ENCODE data around the gene IFITM5.
"Not testable (repeated sequence)": the region's sequence is repeated elsewhere in the genome, so short reads cannot be mapped to it uniquely, and the experiment has no call there.

Gene IFITM5

GRCh38 chr11:289712-290620 lies 9.4 kb downstream of the IFITM5 start:
- Histone ChIP-seq H3K27me3 (replicated peaks in 2 of 5; ENCODE audit: control insufficient read depth in 4 of 5, insufficient read depth in 5 of 5, low read length in 4 of 5) (peaks cover 0 to 19% (median 13%) of the 10 kb centered on the region in 5 experiments), H3K4me1 (ENCODE audit: control extremely low read depth in 1 of 4, control insufficient read depth in 4 of 4, insufficient read depth in 4 of 4, low read length in 3 of 4) (peaks cover 0 to 23% (median 17%) of the 10 kb centered on the region in 4 experiments), H3K27ac (ENCODE audit: insufficient read depth in 1 of 2, low read depth in 1 of 2, low read length in 2 of 2, poor library complexity in 1 of 2, severe bottlenecking in 2 of 2) (no peak overlapping the region), H3K36me3 (ENCODE audit: control insufficient read depth in 4 of 4, insufficient read depth in 4 of 4, low read length in 3 of 4) (peaks cover 0 to 20% (median 0%) of the 10 kb centered on the region in 4 experiments), H3K9me3 (ENCODE audit: control extremely low read depth in 1 of 5, control insufficient read depth in 4 of 5, insufficient read depth in 2 of 5, low read depth in 1 of 5, low read length in 4 of 5) (no peaks in the 10 kb centered on the region), H3K4me3 (ENCODE audit: control insufficient read depth in 1 of 7, extremely low read depth in 1 of 7, insufficient read depth in 4 of 7, low read depth in 2 of 7, low read length in 6 of 7) (peak overlapping the region in 6 of 7 experiments; percentile 4 to 66 (median 38))
- ChIA-PET POLR2A (interaction anchor here (0.6 kb wide), 1 partner anchor 15 kb away, joined by 4 read pairs; no protein-coding TSS in a partner anchor), CTCF (interaction anchor here (0.8 to 2.8 kb wide), 5 partner anchors 9 to 160 kb away, joined by 3 to 11 read pairs (median 4); partner anchors contain the start of genes IFITM5 and PTDSS2)
- peak in 1 of 3 donors; percentile 45 for DNase-seq
- 40% methylated on average over 41 of the region's 48 CpGs for WGBS (ENCODE audit: insufficient coverage)

GRCh38 chr11:289398-289711 lies 10.0 kb downstream of the IFITM5 start:
- Histone ChIP-seq H3K4me3 (ENCODE audit: control insufficient read depth in 1 of 7, extremely low read depth in 1 of 7, insufficient read depth in 4 of 7, low read depth in 2 of 7, low read length in 6 of 7) (peak overlapping the region in 6 of 7 experiments; percentile 4 to 66 (median 38)), H3K27ac (ENCODE audit: insufficient read depth in 1 of 2, low read depth in 1 of 2, low read length in 2 of 2, poor library complexity in 1 of 2, severe bottlenecking in 2 of 2) (no peak overlapping the region), H3K27me3 (replicated peaks in 2 of 5; ENCODE audit: control insufficient read depth in 4 of 5, insufficient read depth in 5 of 5, low read length in 4 of 5) (peaks cover 0 to 19% (median 13%) of the 10 kb centered on the region in 5 experiments), H3K36me3 (ENCODE audit: control insufficient read depth in 4 of 4, insufficient read depth in 4 of 4, low read length in 3 of 4) (peaks cover 0 to 16% (median 0%) of the 10 kb centered on the region in 4 experiments), H3K9me3 (ENCODE audit: control extremely low read depth in 1 of 5, control insufficient read depth in 4 of 5, insufficient read depth in 2 of 5, low read depth in 1 of 5, low read length in 4 of 5) (no peaks in the 10 kb centered on the region), H3K4me1 (ENCODE audit: control extremely low read depth in 1 of 4, control insufficient read depth in 4 of 4, insufficient read depth in 4 of 4, low read length in 3 of 4) (peaks cover 0 to 23% (median 17%) of the 10 kb centered on the region in 4 experiments)
- DNase-seq, result peak in 1 of 3 donors; percentile 36
- CTCF ChIA-PET, result interaction anchor here (0.8 to 2.8 kb wide), 5 partner anchors 10 to 160 kb away, joined by 3 to 11 read pairs (median 4); partner anchors contain the start of genes IFITM5 and PTDSS2
- POLR2A ChIA-PET, result interaction anchor here (0.6 kb wide), 1 partner anchor 15 kb away, joined by 4 read pairs; no protein-coding TSS in a partner anchor
- 11% methylated on average over 5 of the region's 14 CpGs for WGBS (ENCODE audit: insufficient coverage)

GRCh38 chr11:288478-289397 lies 10.6 kb downstream of the IFITM5 start, which contains the start of gene PGGHG:
TSS of gene PGGHG (plus strand) at chr11:289126. CDS start at chr11:289817, 691 bp downstream.
- POLR2A ChIA-PET, result interaction anchor here (0.6 kb wide), 1 partner anchor 14 kb away, joined by 4 read pairs; no protein-coding TSS in a partner anchor
- Histone ChIP-seq H3K27me3 (replicated peaks in 2 of 5; ENCODE audit: control insufficient read depth in 4 of 5, insufficient read depth in 5 of 5, low read length in 4 of 5) (peaks cover 0 to 22% (median 13%) of the 10 kb centered on the region in 5 experiments), H3K27ac (ENCODE audit: insufficient read depth in 1 of 2, low read depth in 1 of 2, low read length in 2 of 2, poor library complexity in 1 of 2, severe bottlenecking in 2 of 2) (peak within 1 kb of the TSS in 1 of 2 experiments; percentile 43), H3K4me1 (ENCODE audit: control extremely low read depth in 1 of 4, control insufficient read depth in 4 of 4, insufficient read depth in 4 of 4, low read length in 3 of 4) (peaks cover 0 to 23% (median 17%) of the 10 kb centered on the region in 4 experiments), H3K9me3 (ENCODE audit: control extremely low read depth in 1 of 5, control insufficient read depth in 4 of 5, insufficient read depth in 2 of 5, low read depth in 1 of 5, low read length in 4 of 5) (no peaks in the 10 kb centered on the region), H3K36me3 (ENCODE audit: control insufficient read depth in 4 of 4, insufficient read depth in 4 of 4, low read length in 3 of 4) (peaks cover 0 to 11% (median 0%) of the 10 kb centered on the region in 4 experiments), H3K4me3 (ENCODE audit: control insufficient read depth in 1 of 7, extremely low read depth in 1 of 7, insufficient read depth in 4 of 7, low read depth in 2 of 7, low read length in 6 of 7) (peak within 1 kb of the TSS; percentile 40 to 75 (median 65))
- DNase-seq, result peak in 1 of 3 donors; percentile 42
- CTCF ChIA-PET, result interaction anchor here (0.8 to 2.8 kb wide), 5 partner anchors 10 to 161 kb away, joined by 3 to 11 read pairs (median 4); partner anchors contain the start of genes IFITM5 and PTDSS2
- WGBS (ENCODE audit: insufficient coverage), result 0% methylated on average over 60 of the region's 112 CpGs

- Histone ChIP-seq H3K9me3 (ENCODE audit: control extremely low read depth in 1 of 5, control insufficient read depth in 4 of 5, insufficient read depth in 2 of 5, low read depth in 1 of 5, low read length in 4 of 5) (no peaks in the 10 kb centered on the region), H3K4me1 (ENCODE audit: control extremely low read depth in 1 of 4, control insufficient read depth in 4 of 4, insufficient read depth in 4 of 4, low read length in 3 of 4) (peaks cover 0 to 23% (median 17%) of the 10 kb centered on the region in 4 experiments), H3K36me3 (ENCODE audit: control insufficient read depth in 4 of 4, insufficient read depth in 4 of 4, low read length in 3 of 4) (peaks cover 0 to 5% (median 0%) of the 10 kb centered on the region in 4 experiments), H3K4me3 (ENCODE audit: control insufficient read depth in 1 of 7, extremely low read depth in 1 of 7, insufficient read depth in 4 of 7, low read depth in 2 of 7, low read length in 6 of 7) (peak overlapping the region in 6 of 7 experiments; percentile 54 to 75 (median 66)), H3K27me3 (replicated peaks in 2 of 5; ENCODE audit: control insufficient read depth in 4 of 5, insufficient read depth in 5 of 5, low read length in 4 of 5) (peaks cover 0 to 27% (median 13%) of the 10 kb centered on the region in 5 experiments), H3K27ac (ENCODE audit: insufficient read depth in 1 of 2, low read depth in 1 of 2, low read length in 2 of 2, poor library complexity in 1 of 2, severe bottlenecking in 2 of 2) (peak overlapping the region in 1 of 2 experiments; percentile 43)
- no peak for DNase-seq
- ChIA-PET CTCF (interaction anchor here (1.5 to 2.8 kb wide), 2 partner anchors 10 to 18 kb away, joined by 5 to 11 read pairs; partner anchors contain the start of gene NLRP6), POLR2A (no interaction called here)
- WGBS (ENCODE audit: insufficient coverage), result 43% methylated on average over 37 of the region's 41 CpGs
These were observed 11.4 kb downstream of the IFITM5 start for GRCh38 chr11:287821-288477.

DNA sequence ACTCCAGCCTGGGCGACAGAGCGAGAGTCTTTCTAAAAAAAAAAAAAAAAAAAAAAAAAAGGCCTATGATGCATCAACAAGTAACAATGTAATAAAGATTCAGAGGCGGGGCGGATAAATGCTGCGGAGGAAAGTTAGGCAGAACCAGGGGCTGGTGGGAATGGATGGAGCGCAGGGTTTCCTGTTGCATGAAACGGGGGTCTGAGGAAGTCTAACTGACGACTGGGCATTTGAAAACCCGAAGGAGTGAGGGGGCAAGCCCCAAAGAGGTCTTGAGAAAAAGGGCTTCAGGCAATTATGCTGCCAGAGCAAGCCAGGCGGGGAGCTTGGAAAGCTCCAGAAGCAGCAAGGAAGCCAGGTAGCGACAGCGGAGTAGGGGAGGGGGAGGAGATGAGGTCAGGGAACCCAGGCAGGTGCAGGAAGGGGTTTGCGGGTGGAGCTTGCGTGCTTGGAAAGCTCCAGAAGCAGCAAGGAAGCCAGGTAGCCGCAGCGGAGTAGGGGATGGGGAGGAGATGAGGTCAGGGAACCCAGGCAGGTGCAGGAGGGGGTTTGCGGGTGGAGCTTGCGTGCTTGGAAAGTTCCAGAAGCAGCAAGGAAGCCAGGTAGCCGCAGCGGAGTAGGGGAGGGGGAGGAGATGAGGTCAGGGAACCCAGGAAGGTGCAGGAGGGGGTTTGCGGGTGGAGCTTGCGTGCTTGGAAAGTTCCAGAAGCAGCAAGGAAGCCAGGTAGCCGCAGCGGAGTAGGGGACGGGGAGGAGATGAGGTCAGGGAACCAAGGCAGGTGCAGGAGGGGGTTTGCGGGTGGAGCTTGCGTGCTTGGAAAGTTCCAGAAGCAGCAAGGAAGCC lies 12.1 kb downstream of the IFITM5 start:
- DNase-seq; POLR2A ChIA-PET; H3K36me3 ChIP-seq (ENCODE audit: control insufficient read depth in 4 of 4, insufficient read depth in 4 of 4, low read length in 3 of 4); H3K4me3 ChIP-seq (ENCODE audit: control insufficient read depth in 1 of 7, extremely low read depth in 1 of 7, insufficient read depth in 4 of 7, low read depth in 2 of 7, low read length in 6 of 7); H3K27ac ChIP-seq (ENCODE audit: insufficient read depth in 1 of 2, low read depth in 1 of 2, low read length in 2 of 2, poor library complexity in 1 of 2, severe bottlenecking in 2 of 2); H3K9me3 ChIP-seq (ENCODE audit: control extremely low read depth in 1 of 5, control insufficient read depth in 4 of 5, insufficient read depth in 2 of 5, low read depth in 1 of 5, low read length in 4 of 5): not testable (repeated sequence)
- Histone ChIP-seq H3K27me3 (replicated peaks in 2 of 5; ENCODE audit: control insufficient read depth in 4 of 5, insufficient read depth in 5 of 5, low read length in 4 of 5) (peaks cover 0 to 34% (median 18%) of the 10 kb centered on the region in 5 experiments), H3K4me1 (ENCODE audit: control extremely low read depth in 1 of 4, control insufficient read depth in 4 of 4, insufficient read depth in 4 of 4, low read length in 3 of 4) (peaks cover 0 to 23% (median 17%) of the 10 kb centered on the region in 4 experiments)
- CTCF ChIA-PET, result interaction anchor here (1.5 kb wide), 2 partner anchors 9 to 19 kb away, joined by 4 to 5 read pairs; partner anchors contain the start of gene NLRP6
- WGBS (ENCODE audit: insufficient coverage), result 89% methylated on average over 19 of the region's 27 CpGs

All from common myeloid progenitor, CD34-positive (primary cell).